ENCODE results near the gene PAK1.

Gene PAK1

DNA sequence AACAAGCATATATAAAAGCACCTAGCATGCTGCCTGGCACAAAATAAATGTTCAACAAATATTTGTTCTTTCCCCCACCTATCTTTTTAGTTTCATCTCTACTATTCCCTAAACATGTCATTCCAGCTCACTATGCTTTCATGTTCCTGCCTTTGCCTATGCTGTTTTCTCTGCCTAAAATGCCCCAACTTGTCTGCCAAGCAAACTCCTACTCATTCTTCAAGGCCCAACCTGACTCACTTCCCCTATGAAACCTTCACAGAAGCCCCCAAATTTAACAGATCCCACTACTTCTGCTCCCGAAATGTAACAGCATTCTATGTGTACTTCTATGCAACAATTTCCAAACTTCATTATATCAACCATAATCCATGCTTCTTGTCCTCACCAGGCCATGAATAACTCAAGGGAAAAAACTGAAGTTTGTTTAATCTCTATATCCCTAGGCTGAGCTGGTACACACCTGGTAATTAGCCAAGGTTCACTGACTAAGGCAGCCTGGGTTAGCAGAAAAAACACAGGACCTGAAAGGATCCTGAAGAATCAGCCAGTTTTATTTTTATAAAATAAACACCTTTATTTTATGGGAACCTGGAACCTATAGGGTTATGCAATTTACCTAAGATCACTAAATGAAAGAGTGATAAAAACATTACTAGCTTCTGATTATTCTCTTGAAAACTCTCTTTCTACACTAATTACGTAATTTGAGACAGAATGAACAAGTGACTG is 72.2 kb downstream of the PAK1 start:
- TF ChIP-seq, protein P1, sequence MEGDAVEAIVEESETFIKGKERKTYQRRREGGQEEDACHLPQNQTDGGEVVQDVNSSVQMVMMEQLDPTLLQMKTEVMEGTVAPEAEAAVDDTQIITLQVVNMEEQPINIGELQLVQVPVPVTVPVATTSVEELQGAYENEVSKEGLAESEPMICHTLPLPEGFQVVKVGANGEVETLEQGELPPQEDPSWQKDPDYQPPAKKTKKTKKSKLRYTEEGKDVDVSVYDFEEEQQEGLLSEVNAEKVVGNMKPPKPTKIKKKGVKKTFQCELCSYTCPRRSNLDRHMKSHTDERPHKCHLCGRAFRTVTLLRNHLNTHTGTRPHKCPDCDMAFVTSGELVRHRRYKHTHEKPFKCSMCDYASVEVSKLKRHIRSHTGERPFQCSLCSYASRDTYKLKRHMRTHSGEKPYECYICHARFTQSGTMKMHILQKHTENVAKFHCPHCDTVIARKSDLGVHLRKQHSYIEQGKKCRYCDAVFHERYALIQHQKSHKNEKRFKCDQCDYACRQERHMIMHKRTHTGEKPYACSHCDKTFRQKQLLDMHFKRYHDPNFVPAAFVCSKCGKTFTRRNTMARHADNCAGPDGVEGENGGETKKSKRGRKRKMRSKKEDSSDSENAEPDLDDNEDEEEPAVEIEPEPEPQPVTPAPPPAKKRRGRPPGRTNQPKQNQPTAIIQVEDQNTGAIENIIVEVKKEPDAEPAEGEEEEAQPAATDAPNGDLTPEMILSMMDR (IDR thresholded peaks at IDR 0.05): no peak

GRCh38 chr11:77400775-77401449 is 73.0 kb downstream of the PAK1 start:
- TF ChIP-seq, protein P1 (IDR thresholded peaks at IDR 0.05): no peak

DNA sequence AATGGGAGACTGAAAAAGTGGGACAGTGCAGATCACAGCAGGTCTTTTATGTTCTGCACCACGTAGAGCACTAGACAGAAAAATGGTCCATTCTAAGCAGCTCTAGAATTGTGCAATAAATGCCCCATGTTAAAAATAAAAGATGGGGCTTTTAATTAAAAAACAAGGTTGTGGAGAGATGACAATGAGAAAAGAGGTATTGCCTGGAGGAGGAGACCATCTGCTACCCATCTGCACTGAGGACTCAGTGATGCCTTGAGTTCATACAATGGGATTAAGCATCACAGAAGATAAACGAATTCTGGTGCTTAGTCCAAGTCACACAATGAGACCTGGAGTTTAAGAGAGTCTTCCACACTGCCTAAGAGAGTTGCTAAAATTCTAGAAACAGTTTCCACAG is 73.6 kb downstream of the PAK1 start:
- TF ChIP-seq, protein P1 (IDR thresholded peaks at IDR 0.05): no peak

DNA sequence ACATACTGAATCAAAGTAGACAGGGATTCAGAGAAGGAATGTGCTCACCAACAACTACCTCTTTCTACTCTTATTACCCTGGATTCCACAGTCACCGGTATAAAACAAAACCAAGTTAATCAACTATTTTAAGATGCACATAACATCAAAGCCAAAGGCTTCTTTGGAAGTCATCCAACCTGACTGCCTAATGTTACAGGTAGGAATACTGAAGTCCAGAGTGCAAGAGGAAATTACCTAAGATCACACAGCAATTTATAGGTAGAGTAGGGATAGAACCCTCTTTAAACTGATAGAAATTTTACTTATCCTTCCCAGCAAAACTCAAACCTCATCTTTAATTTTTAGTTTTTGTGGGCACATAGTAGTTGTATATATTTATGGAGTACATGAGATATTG is 76.3 kb downstream of the PAK1 start:
- TF ChIP-seq, protein P1 (IDR thresholded peaks at IDR 0.05): no peak

GRCh38 chr11:77396911-77397310 is 77.0 kb downstream of the PAK1 start:
- TF ChIP-seq, protein P1 (IDR thresholded peaks at IDR 0.05): no peak

DNA sequence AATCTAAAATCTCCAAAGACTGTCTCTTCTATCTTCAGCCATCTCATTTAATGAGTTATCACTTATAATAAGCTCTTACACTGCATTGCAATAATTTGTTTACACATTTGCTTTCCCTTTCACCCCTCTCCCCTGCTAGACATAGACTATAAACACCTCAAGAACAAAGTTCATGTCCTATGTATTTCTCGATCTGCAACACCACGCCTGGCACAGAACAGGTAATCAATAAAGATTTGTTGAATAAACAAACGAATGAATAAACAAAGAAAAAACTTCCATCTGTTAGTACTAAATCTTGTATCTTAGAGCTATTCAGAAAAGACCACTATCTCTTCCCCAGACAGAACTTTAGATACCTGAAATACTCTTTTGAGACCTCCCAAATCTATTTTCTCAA is 77.6 kb downstream of the PAK1 start:
- TF ChIP-seq, protein P1 (IDR thresholded peaks at IDR 0.05): no peak

- TF ChIP-seq, protein P1 (IDR thresholded peaks at IDR 0.05): no peak
These were observed 78.3 kb downstream of the PAK1 start for GRCh38 chr11:77395460-77396173.
